Stimulated activated CD8-positive, alpha-beta memory T cell treated with anti-CD3 and anti-CD28 coated beads, Interleukin-12 subunit alpha, Interleukin-12 subunit beta, amount 100 ng/mL, for 24 hours (primary cell): ENCODE measurements around the gene CDCA4.

Source experiments
- DNase-seq: peaks from one replicate; pipeline ENCODE4 v3.0.0-alpha.2; 2020; ENCODE audit errors: extremely low read depth

The CDCA4 gene

DNA sequence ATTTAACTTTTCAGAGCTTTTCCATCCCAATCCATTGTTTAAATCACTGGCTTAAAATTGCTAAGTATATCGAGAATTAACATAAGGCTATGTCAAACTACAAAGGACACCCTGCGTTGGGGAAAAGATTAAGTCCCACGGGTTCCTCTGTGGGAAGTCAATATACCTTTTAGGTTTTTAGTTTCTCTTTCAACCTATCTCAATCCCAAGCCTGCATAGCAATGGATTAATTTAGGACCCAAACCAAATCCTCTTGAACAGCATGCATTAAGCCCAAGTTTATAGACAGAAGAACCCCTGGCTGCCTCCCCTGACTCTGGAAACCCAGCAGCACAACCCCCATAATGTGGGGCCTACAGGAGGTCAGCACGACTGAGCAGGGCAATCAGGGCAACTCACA, 6.3 kb downstream of the CDCA4 start:
- DNase-seq = no peak

DNA sequence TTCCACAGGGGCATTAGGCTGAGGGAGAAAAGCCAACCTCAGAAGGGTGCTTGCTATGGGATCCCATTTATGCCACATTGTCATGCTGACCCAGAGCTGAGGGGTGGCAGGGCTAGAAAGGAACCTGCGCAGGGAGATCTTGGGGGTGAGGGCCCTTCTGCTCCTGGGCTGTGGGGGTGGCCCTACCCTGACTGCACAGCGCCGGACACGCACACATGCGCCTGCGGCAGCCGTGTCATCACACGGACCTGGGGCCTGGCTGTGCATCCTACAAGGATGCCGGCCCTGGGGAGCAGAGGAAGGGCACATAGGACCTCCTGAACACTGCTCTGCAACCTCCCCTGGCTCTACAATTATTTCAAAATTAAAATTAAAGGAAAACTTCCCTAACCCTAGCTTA, 6.9 kb downstream of the CDCA4 start:
- DNase-seq = no peak

DNA sequence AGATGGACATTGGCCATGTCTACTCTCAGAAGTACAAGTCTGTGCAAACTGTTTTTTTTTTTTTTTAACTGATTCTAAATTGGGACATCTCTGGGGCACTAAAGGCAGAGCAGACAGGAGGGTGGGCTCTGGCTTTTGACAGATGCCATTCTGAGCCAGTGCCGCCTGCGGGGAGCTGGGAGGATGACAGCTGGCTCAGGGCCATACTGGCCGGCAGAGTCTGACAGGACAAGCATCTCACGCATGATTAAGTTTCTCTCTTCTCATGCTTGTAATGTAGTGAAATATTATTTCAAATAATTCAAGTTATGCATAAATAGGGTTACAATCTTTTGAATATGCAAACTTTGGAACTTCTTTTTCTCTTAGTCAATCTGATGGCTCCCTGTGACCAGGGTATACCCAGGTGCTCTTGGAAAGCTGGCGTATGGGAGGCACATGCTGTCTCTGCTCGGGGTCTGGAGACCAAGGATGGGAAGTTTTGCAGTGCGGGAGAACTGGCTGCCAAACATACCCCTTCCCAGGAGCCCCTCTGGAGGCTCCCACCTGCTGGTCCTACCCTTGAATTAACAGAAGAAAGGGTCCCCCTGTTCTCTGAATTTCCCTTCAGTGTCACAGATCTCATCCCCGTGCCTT, 7.6 kb downstream of the CDCA4 start:
- no peak for DNase-seq

DNA sequence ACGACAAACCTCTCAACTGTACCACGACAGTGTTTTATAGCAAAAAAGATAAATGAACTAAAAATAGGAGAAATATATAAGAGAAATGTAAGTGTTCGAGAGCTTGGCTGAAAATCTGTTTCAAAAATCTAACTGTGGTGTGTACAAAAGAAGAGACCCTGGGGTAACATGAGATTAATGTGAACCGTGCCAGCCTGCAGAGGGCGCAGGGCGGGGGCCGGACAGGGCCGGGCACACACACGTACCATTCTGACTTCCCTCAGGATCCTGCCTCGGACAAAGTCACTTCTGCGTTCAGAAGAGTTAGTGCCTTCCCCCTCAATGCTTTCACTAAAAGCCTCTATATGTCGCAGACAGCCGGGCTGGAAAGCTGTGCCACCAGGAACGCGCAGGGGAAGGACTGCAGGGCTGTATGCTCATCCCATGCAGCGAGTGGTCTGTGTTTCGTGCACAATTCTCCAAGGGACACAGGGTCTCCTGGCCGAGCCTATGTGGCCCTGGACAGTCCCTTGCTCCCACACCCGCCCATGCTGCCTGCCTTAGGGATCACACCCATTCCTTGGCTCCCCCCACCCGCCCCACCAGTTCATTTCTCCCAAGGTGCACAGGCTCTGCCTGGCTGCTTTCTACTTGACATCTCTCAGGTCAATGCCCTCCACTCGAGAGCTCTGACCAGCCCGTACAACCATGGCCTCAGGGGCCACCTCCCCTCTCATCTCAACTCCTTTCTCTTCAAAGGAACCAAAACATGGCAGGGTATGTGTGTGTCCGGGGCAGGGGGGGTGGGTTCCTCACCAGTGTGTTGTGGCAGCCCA, 8.5 kb downstream of the CDCA4 start:
- no peak for DNase-seq

DNA sequence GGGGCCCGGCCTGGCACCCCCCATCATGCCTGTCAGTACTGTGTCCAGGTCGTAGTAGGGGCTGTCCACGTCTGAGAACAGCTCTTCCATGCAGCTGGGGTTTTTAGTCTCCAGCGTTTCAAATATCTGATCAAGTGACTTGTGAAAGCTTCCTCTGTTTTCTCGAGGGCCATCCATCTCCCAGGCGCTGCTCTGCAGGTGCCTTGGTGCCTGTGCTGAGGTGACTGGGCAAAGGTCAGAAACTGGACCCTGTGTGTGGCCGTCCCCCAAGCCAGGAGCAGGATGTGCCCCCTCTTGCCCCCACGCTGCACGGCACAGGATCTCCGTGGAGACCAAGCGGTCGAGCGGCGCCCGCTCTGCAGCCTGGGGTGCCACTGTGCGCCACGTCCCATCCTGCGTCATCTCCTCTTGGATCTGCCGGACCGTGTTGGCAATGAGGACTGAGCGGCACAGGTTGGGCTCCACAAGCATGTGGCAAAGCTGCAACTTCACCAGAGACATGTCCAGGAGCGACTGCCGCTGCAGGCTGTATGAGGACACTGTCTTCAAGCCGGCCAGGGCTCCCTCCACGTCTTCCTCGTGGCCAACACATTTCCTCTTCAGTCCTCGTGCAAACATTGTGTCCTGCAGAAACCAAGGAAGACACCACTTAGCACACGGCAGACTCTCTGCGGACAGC, 9.4 kb downstream of the CDCA4 start:
- DNase-seq = no peak

DNA sequence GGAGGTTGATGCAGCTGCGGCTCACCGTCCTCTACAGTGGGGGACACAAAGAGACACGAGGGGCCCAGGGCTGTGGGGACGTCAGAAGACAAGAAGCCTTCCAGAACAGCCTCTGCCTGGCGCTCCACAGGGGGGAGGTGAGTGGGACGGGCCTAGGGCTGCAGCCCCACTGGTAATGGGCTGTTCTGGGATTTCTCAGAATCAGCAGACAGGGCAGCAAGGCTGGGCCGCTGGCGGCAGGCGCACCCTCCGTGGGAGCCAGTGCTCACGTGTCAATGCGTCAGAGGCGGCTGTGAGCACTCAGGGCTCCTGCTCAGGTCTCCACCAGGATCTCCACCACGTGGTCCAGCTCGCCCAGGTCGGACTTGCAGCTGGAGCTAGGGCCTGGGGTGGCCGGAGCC, 10.0 kb downstream of the CDCA4 start:
- no peak for DNase-seq

DNA sequence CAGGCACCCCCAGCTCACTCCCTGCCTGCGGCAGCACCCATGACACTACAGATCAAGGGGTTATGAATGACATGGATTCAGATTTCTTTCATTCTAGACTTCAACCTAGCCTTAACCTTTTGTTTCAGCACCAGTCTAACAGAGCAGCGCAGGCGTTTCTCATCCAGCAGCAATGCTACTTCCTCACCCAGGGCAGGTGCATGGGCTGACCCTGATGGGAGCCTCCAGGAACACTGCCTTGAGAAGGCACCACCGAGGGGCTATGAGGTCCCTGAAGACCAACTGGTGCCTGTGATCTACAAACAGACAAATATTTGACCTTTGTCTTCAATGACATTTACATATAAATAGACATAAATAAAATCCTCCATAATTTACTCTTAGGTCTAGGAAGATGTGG, 10.8 kb downstream of the CDCA4 start:
- DNase-seq = no peak

DNA sequence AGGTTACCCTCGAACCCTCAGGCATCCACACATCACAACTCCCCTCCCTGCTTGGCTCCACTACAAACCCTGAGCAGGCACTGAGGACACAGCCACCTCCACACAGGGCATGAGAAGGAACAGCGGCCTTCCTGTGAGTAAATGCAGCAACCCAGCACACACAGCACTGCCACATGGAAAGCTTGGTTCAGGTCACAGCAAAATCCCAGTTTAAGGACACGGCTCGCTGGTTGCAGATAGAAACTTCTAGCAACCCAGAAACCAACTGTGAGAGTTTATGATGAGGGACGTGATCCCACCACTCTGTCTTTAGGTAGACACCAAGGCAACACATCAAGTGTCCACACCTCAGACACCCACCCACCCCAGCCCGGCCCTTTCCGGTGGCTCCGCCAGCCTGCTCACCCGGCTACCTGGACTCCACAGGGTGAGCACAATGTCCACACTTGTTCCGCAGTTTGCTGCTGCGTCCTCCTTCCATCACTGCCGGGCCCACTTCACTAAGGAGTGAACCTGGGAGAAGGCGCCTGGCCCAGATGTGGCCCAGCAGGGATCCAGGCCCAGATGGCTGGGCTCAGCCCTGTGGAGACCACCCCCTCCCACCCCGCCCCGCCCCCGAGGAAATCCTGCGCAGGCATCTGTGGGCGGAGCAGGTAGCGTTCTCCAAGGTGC, 13.2 kb downstream of the CDCA4 start:
- no peak for DNase-seq

DNA sequence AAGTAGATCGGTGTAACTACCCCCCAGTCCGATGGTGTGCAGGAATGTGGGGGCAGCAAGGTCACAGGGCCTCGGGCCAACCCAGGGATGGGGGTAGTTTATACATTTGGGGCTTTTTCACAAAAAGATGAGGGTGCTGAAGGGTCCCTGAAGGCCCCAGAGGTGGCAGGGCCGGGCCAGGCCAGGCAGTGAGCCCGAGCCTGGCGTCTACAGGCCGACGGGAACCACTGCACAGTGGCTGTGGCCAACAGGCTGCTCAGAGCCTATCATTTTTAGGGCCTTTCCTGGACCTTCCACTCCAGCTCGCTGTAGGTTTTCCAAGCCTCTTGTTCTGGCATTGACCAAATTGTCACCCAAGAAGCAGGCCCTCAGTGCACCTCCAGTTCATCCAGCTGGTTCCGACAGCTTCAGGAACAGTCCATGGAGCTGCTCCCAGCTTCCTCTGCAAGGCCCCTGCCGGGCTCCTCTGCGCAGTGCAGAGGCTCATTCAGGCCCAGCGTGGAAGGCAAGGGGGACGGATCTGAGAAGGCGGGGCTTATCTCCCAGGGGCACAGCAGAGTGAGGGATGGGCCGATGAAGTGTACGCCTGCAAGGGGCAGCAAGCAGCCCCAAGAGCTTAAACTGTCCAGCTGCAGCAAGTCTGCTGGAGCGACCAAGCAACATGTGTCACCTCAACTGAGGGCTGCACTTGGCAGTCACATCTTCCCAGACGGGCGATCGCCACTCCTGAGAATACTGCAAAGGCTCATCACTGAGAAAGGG, 13.9 kb downstream of the CDCA4 start:
- DNase-seq = no peak

DNA sequence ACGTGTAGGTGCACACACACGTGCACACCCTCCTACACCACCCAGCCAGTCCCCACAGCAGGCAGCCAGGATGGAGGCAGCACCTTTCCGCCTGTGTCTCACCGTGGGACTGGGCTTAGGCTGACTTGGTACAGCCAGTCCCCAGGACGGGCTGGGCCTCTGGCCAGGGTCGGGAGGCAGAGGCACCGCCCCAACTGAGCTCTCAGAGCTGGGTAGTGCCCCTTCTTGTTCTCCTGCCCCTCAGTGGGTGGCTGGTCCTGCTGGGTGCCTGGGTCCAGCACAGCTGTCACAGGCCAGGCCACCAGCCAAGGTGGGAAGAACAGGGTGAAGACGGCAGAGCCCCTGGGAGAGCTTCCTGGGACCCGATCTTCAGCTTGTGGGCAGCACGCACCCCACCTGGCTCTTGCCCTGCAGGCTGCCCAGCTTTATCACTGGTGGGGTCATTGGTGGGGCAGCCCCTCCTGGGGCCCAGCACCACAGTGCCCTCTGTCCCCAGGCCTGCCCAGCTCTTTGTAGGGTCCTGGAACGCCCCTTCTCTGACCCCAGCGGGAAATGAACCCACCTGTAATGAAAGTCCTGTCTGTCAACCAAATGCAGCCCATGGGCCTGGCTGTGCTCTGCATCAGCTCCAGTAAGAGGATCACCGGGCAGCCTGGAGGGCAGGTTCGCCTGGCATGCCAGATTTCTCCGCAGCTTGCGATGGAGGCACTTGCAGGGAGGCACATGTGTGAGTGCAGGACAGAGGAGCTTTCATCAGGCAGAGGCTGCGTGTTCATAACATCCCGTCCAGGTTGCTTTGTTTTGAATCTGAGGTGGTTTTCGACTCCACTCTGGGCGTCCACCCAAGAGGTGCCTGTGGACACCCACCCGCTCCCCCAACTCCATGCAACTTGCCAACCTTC, 14.7 kb downstream of the CDCA4 start:
- DNase-seq = no peak

DNA sequence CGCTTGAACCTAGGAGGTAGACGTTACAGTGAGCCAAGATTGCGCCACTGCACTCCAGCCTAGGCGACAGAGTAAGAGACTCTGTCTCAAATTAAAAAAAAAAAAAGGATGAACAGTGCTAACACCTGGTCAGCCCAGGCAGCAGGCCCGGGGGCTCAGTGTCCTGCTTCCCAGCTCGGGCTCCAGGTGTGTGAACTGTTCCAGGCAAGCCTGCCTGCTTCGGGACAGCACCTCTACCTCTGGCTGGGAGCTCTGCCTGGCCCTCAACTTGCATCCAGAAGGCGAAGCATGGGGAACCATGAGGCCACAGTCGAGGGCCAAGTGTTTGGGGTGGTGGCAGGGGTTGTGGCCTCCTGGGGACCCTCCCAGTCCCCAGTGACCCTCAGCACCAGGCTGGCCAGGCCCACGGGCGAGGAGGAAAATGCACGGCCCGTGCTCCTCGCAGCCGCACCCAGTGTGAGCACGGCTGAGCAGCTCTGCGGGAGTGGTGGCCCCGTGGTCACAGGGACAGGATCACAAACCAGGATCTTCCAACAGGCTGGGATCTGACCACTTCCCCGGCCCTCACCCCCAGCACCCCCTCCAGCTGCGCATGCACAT, 15.5 kb downstream of the CDCA4 start:
- no peak for DNase-seq

DNA sequence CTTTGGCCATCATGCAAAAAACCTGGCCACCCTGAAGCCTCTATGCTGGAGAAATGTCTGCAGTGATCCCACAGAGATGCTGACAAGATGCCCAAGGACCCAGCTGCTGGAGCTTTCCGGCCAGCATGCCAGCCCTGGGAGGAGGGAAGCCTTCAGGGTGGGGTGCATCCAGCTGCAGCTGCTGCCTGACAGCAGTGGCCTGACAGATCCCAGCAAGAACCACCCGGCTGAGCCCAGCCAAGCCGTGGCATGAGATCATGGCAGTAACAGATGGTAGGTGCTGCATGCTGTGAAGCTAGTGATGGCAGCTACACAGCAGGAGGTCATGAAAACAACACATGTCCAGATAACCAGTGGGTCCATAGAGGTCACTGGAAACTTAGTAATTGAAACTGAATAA, 21.5 kb downstream of the CDCA4 start:
- no peak for DNase-seq

DNA sequence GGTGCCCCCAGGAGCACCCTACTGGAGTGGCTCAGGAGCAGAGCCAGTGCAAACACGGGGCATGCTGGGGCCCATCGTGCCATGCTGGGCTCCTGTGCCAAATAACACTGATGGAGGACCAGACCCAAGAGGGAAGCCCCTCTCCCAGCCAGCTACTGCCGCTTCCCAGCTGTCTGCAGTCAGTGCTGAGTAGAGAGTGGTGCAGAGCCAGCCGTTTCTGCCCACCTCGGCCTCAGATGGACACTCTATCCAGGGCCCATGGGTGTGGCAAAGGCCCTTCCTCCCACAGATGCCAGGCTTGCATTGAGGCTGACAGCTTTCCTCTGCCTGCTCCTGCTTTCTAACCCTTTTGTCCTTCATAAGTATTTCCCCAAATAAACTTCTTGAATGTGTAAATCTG, 22.1 kb downstream of the CDCA4 start:
- DNase-seq = no peak

DNA sequence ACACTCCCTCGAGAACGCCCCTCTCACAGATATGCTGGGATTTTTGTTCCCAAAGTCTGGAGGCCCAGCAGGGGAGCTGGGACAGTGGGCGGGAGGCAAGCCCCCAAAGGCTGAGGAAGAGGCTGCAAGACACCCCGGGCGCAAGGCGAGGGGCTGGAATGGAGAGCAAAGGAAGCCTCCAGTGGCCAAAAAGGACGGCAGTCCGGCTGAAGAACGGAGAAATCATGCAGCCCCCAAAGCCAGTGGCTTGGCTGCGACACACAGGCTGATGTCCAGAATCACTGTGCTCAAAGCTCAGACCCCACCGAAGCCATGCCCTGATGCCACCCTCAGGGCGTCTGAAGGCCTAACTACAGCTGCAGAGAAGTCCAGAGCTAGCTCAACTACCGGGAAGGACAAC, 24.4 kb downstream of the CDCA4 start:
- no peak for DNase-seq

DNA sequence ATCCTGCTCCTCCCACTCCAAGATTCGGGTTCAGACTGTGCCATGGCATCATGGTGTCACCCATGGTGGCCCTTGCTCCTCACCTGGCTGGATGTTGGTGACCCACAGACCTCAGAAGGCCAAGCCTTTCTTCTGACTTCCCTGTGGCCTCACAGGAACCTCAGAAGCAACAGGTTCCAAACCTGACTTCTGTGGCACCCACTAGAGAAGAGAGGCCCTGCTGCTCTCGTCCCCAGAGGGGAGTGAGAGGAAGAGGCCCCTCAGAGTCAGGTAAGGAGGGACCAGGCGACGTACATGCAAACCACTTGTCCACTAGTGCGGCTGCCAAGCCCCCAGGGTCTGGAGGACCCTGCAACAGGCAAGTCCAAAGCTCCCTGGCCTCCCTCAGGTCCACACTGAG, 24.9 kb downstream of the CDCA4 start:
- no peak for DNase-seq

DNA sequence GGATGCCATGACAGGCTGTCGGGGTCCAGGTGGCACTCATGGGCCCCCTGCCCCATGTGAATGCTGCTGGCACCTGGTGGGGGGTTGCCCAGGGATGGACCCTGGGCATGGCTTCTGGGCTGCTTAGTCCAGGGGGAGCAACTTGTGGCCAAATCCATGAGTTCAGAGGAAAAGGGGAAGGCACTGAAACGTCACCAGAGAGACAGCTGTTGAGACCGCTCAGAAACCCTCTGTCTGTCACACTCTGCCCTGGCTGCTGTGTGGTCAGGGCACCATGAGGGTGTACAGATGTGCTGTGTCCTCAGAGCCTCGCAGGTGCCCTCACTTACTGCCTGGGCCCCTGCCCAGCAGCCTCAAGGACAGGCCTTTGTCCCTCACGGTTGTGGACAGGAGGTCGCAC, 25.9 kb downstream of the CDCA4 start:
- no peak for DNase-seq

DNA sequence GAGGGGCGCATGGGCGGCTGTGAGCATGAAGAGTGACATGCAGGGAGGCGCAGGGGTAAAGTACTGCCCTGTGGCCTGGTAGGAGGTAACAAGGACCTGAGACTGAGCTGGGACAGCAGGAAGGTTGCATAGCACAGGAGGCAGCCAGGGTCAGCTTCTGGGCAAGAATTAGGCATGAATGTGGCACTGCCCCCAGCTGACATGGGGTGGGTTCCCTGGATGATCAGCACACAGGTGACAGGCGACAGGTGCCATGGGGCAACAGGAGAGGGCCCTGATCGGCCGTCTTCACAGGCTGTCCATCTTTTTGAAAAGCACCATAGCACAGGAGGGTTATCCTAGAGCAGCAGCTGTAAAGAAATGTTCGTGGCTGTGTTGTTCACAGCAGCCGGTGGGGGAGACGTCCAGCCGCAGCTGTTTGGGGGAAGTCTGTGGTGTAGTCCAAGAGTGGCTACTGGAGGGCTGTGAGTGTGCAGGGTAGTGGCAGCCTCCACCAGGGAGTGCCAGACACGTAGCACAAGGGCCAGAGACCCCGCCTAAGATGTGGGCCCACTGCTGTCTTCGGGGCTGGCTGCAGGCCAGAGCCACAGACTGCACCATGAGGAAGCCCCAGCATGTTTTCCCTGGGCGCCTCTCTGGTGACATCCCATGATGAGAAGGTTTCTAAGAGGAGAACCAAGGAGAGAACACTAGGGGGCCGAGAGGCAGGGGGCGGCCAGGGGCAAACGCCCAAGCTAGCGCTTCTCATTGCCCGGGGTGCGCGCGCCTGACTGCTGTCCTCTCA, 26.9 kb downstream of the CDCA4 start:
- DNase-seq = no peak

DNA sequence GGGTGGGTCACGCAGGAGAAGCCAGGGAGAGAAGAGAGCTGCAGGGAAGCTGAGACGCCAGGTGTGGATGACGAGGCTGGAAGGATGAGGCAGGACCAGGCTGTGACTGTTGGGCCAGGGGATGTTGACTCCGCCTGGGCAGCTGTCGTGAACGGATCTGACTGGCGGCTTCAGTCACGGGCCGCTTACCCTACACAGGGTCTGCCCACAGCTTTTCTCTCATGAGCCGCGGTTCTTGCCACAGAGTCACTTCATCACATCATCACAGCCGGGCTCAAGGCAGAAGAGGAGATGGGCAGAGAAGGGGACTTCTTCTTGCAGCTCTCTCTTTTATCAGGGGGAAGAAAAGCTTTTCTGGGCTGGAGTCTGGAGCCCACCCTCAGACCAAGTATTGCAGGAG, 27.6 kb downstream of the CDCA4 start:
- DNase-seq = no peak

DNA sequence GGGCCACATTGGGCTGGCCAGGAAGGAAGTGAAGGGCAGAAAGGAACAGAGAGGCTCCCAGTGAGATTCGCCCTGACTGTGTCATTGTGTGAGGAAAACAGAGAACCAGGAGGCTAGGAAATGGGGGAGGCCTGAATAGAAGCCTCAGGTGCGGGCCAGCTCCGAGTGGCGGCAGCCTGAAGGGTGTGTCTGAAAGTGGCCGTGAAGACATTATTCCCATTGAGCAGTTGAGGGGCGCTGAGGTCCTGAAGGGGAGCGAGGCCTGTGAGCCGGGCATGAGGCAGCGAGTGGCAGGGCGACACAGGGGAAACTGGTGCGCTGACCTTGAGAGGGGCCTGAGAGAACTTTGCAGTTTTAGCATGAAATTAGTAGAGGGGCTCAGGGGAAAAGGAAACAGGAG, 28.4 kb downstream of the CDCA4 start:
- DNase-seq = no peak

DNA sequence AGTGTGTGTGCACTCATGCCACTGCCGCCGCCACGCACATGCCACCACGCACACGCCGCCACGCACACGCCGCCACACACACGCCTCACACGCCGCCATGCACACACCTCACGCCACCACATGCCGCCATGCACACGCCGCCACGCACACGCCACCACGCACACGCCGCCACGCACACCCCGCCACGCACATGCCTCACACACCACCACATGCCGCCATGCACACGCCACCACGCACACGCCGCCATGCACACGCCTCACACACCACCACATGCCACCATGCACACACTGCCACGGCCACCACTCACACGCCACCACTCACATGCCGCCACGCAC, 29.0 kb downstream of the CDCA4 start:
- DNase-seq = no peak
